H1 (cell line): ENCODE results near the gene TSHR. TPM values are rescaled to one million over a fixed set of nuclear protein-coding genes. Genes with fewer than 3 reads are reported as not detected.

Experiments
- CTCF ChIA-PET: fragments of 300-600 bp; sonication (Branson Sonifier 250); formaldehyde crosslinking; loops from one replicate; lab custom pipeline; 2021; ENCODE audit not compliant: partially characterized antibody; lab: Charles Lee
- POLR2A ChIA-PET: fragments of 300-600 bp; sonication (Branson Sonifier 250); formaldehyde crosslinking; loops from one replicate; lab custom pipeline; 2021; ENCODE audit warnings: inconsistent platforms; ENCODE audit not compliant: partially characterized antibody; lab: Charles Lee
- DNase-seq, 2 experiments: peaks; one replicate each; pipeline versions ENCODE4 v3.0.0 to v3.0.0-alpha.2; 2010 to 2022; ENCODE audit warnings: low spot score in 2 of 2, low read depth in 1 of 2, mixed read lengths in 1 of 2
- FAIRE-seq: peaks from 2 replicates; lab custom pipeline; 2011; peaks lifted over from hg19 to GRCh38; lab: Jason Lieb, UNC
- H2AFZ ChIP-seq: 2 replicates; pipeline ENCODE4 v1.8.1; 2012; ENCODE audit warnings: low read length, inconsistent platforms
- H2AK5ac ChIP-seq: 2 replicates; pipeline ENCODE4 v1.6.1; 2013; ENCODE audit warnings: low read depth, low read length
- H2BK120ac ChIP-seq: replicated peaks from 2 replicates; pipeline ENCODE3; 2013; ENCODE audit warnings: low read depth, low read length, inconsistent platforms
- H2BK12ac ChIP-seq: 2 replicates; pipeline ENCODE4 v1.6.1; 2013; ENCODE audit warnings: low read depth, low read length
- H2BK15ac ChIP-seq: 2 replicates; pipeline ENCODE4 v1.6.1; 2013; ENCODE audit warnings: low read length
- H2BK20ac ChIP-seq: 2 replicates; pipeline ENCODE4 v1.6.1; 2013; ENCODE audit warnings: low read length
- H2BK5ac ChIP-seq: 2 replicates; pipeline ENCODE4 v1.6.1; 2013; ENCODE audit warnings: low read depth, low read length
- H3K14ac ChIP-seq: 2 replicates; pipeline ENCODE4 v1.6.1; 2013; ENCODE audit warnings: inconsistent platforms; ENCODE audit not compliant: insufficient read length
- H3K18ac ChIP-seq: 2 replicates; pipeline ENCODE4 v1.6.1; 2013; ENCODE audit warnings: low read length; ENCODE audit errors: extremely low read depth
- H3K23ac ChIP-seq: 2 replicates; pipeline ENCODE4 v1.6.1; 2013; ENCODE audit warnings: inconsistent platforms; ENCODE audit not compliant: insufficient read length
- H3K23me2 ChIP-seq: 2 replicates; pipeline ENCODE4 v1.6.1; 2013; ENCODE audit warnings: low read depth, low read length
- H3K27ac ChIP-seq: 2 replicates; pipeline ENCODE4 v1.6.1; 2011; ENCODE audit warnings: low read depth, low read length, inconsistent platforms
- H3K27me3 ChIP-seq, 4 experiments: replicated peaks in 1 of 4; 1 replicate in 1 of 4; 2 replicates in 3 of 4; pipeline versions ENCODE4 v1.6.1 to v1.8.1; 2011 to 2013; ENCODE audit warnings: low read length in 3 of 4, mild to moderate bottlenecking in 3 of 4, inconsistent platforms in 2 of 4, mixed read lengths in 2 of 4, moderate library complexity in 1 of 4; ENCODE audit not compliant: control insufficient read depth in 3 of 4, insufficient read depth in 3 of 4; ENCODE audit errors: extremely low read depth in 1 of 4
- H3K36me3 ChIP-seq, 4 experiments: 2 replicates each; pipeline versions ENCODE4 v1.6.1 to v1.8.1; 2011 to 2013; ENCODE audit warnings: mild to moderate bottlenecking in 4 of 4, low read length in 3 of 4, moderate library complexity in 2 of 4, control low read depth in 1 of 4, inconsistent platforms in 1 of 4; ENCODE audit not compliant: insufficient read depth in 4 of 4, control insufficient read depth in 2 of 4
- H3K4ac ChIP-seq: replicated peaks from 2 replicates; pipeline ENCODE3; 2013; ENCODE audit warnings: low read length, low read depth, mixed read lengths, inconsistent platforms; ENCODE audit not compliant: insufficient read length
- H3K4me1 ChIP-seq, 4 experiments: replicated peaks in 1 of 4; 1 replicate in 1 of 4; 2 replicates in 3 of 4; pipeline versions ENCODE4 v1.6.1 to v1.8.1; 2011 to 2013; ENCODE audit warnings: low read length in 3 of 4, inconsistent platforms in 2 of 4, mixed read lengths in 1 of 4; ENCODE audit not compliant: insufficient read depth in 4 of 4, control insufficient read depth in 3 of 4
- H3K4me2 ChIP-seq, 2 experiments: 2 replicates each; pipeline versions ENCODE4 v1.6.1 to v1.8.1; 2011 to 2013; ENCODE audit warnings: low read depth in 2 of 2, low read length in 2 of 2, control low read depth in 1 of 2, inconsistent platforms in 1 of 2, mild to moderate bottlenecking in 1 of 2; ENCODE audit not compliant: insufficient read depth in 1 of 2
- H3K4me3 ChIP-seq, 4 experiments: fragments of 200-600, 300-600 bp in 1 of 4; sonication (generic), shearing (Covaris generic), sonication (Bioruptor Twin) in 1 of 4; 2 replicates each; pipeline versions ENCODE4 v1.5.1 to v1.8.1; 2011 to 2016; ENCODE audit warnings: low read length in 4 of 4, low read depth in 3 of 4, control low read depth in 2 of 4, inconsistent platforms in 2 of 4, mild to moderate bottlenecking in 2 of 4, mixed read lengths in 1 of 4, moderate library complexity in 1 of 4; ENCODE audit not compliant: insufficient read depth in 2 of 4; ENCODE audit errors: extremely low read depth in 1 of 4
- H3K56ac ChIP-seq: replicated peaks from 2 replicates; pipeline ENCODE3; 2013; ENCODE audit warnings: low read depth, mild to moderate bottlenecking, mixed read lengths, low read length, inconsistent platforms; ENCODE audit not compliant: insufficient read length
- H3K79me1 ChIP-seq: 2 replicates; pipeline ENCODE4 v1.6.1; 2013; ENCODE audit warnings: low read depth, low read length, control low read depth
- H3K79me2 ChIP-seq, 2 experiments: 2 replicates each; pipeline versions ENCODE4 v1.6.1 to v1.8.1; 2012 to 2013; ENCODE audit warnings: low read length in 2 of 2, mild to moderate bottlenecking in 2 of 2, inconsistent platforms in 1 of 2; ENCODE audit not compliant: insufficient read depth in 2 of 2, control insufficient read depth in 1 of 2
- H3K9ac ChIP-seq, 4 experiments: replicated peaks in 1 of 4; 1 replicate in 1 of 4; 2 replicates in 3 of 4; pipeline versions ENCODE4 v1.6.1 to v1.8.1; 2011 to 2013; ENCODE audit warnings: low read depth in 3 of 4, low read length in 3 of 4, control low read depth in 2 of 4, mild to moderate bottlenecking in 2 of 4, moderate library complexity in 2 of 4, inconsistent platforms in 1 of 4; ENCODE audit errors: extremely low read depth in 1 of 4
- H3K9me3 ChIP-seq, 2 experiments: 2 replicates each; pipeline versions ENCODE4 v1.6.1 to v1.8.1; 2012 to 2013; ENCODE audit warnings: mild to moderate bottlenecking in 2 of 2, moderate library complexity in 2 of 2, control low read depth in 1 of 2, inconsistent platforms in 1 of 2, low read depth in 1 of 2, low read length in 1 of 2, mixed read lengths in 1 of 2; ENCODE audit not compliant: insufficient read depth in 2 of 2
- H4K20me1 ChIP-seq, 2 experiments: replicated peaks in 1 of 2; 2 replicates each; pipeline versions ENCODE3 to v1.8.1; 2011 to 2013; ENCODE audit warnings: inconsistent platforms in 2 of 2, low read length in 2 of 2, mild to moderate bottlenecking in 1 of 2; ENCODE audit not compliant: insufficient read depth in 2 of 2, control insufficient read depth in 1 of 2
- H4K5ac ChIP-seq: 2 replicates; pipeline ENCODE4 v1.6.1; 2013; ENCODE audit warnings: low read length, low read depth, mixed read lengths, inconsistent platforms; ENCODE audit not compliant: insufficient read length
- H4K8ac ChIP-seq: 2 replicates; pipeline ENCODE4 v1.8.0; 2013; ENCODE audit warnings: mild to moderate bottlenecking, moderate library complexity, low read length, inconsistent platforms; ENCODE audit not compliant: insufficient read depth; ENCODE audit errors: extremely low read depth
- H4K91ac ChIP-seq: replicated peaks from 2 replicates; pipeline ENCODE3; 2013; ENCODE audit warnings: low read length, mixed read lengths, inconsistent platforms; ENCODE audit not compliant: insufficient read length
- BCL11A ChIP-seq, 2 experiments: IDR thresholded peaks; one replicate each; pipeline ENCODE4 v1.6.1; 2011; ENCODE audit warnings: low read depth in 2 of 2, low read length in 2 of 2, mild to moderate bottlenecking in 2 of 2
- CTBP2 ChIP-seq: IDR thresholded peaks from 2 replicates; pipeline ENCODE4 v1.7.0; 2011; ENCODE audit warnings: borderline replicate concordance, mild to moderate bottlenecking, moderate library complexity, mixed read lengths, low read length; ENCODE audit not compliant: insufficient read depth, insufficient read length
- GABPA ChIP-seq: IDR thresholded peaks from 2 replicates; pipeline ENCODE4 v1.6.1; 2011; ENCODE audit warnings: mild to moderate bottlenecking, low read length, moderate library complexity, borderline replicate concordance; ENCODE audit not compliant: insufficient read depth
- RAD21 ChIP-seq, 2 experiments: IDR thresholded peaks in 1 of 2; conservative IDR thresholded peaks in 1 of 2; 2 replicates each; pipeline ENCODE4 v1.6.1; 2011; ENCODE audit warnings: low read depth in 2 of 2, low read length in 2 of 2, improper control_type of control experiment in 1 of 2, inconsistent platforms in 1 of 2, mild to moderate bottlenecking in 1 of 2, moderate library complexity in 1 of 2
- RXRA ChIP-seq: IDR thresholded peaks from 2 replicates; pipeline ENCODE4 v1.6.1; 2011; ENCODE audit warnings: low read depth, mild to moderate bottlenecking, low read length, moderate library complexity; ENCODE audit not compliant: insufficient read depth
- SAP30 ChIP-seq: fragments of 300-600 bp; sonication (generic); IDR thresholded peaks from 2 replicates; pipeline ENCODE4 v1.7.1; 2012; ENCODE audit warnings: low read length, moderate library complexity, mild to moderate bottlenecking, inconsistent platforms; ENCODE audit not compliant: insufficient read depth, insufficient replicate concordance
- SP1 ChIP-seq: IDR thresholded peaks from 2 replicates; pipeline ENCODE4 v1.6.1; 2011; ENCODE audit warnings: low read depth, low read length
- SUZ12 ChIP-seq: fragments of 200-600 bp; sonication (generic); IDR thresholded peaks from 2 replicates; pipeline ENCODE4 v1.6.1; 2012; ENCODE audit warnings: mild to moderate bottlenecking, inconsistent platforms, low read length, moderate library complexity, mixed read lengths
- TAF1 ChIP-seq: IDR thresholded peaks from 2 replicates; pipeline ENCODE4 v1.6.1; 2011; ENCODE audit warnings: mild to moderate bottlenecking, low read depth, low read length
- TEAD4 ChIP-seq: IDR thresholded peaks from 2 replicates; pipeline ENCODE4 v1.6.1; 2012; ENCODE audit warnings: low read depth, low read length, inconsistent platforms, mixed read lengths
- WGBS, 2 experiments: shearing (Covaris generic) in 1 of 2; methylation state at CpG; one replicate each; pipeline versions ENCODE4 v1.1.6 to v1.1.7; 2013 to 2015; ENCODE audit warnings: low lambda C conversion rate in 2 of 2, mixed read lengths in 2 of 2, inconsistent platforms in 1 of 2, low coverage in 1 of 2, missing lambda C conversion rate in 1 of 2; ENCODE audit not compliant: insufficient replicate concordance in 2 of 2, insufficient coverage in 1 of 2, insufficient read length in 1 of 2; ENCODE audit errors: extremely low coverage in 1 of 2, missing lambda C conversion rate in 1 of 2; 5-methylcytosine and 5-hydroxymethylcytosine counted together
- polyA plus RNA-seq, 7 experiments: library from polyadenylated mRNA; depleted of rRNA in 3 of 7; stranded (reverse) in 5 of 7; unstranded in 2 of 7; fragments of >200 nt in 5 of 7; fragments of 200-250 nt in 2 of 7; gene quantifications; 1 replicate in 5 of 7; 2 replicates in 1 of 7; 4 replicates in 1 of 7; pipeline versions ENCODE4 v1.2.1 to v1.2.3, GENCODE V29; 2011 to 2013; ENCODE audit warnings: missing spikeins in 2 of 7, mixed read lengths in 2 of 7
- total RNA-seq: library from RNA; stranded (reverse); fragmentation: NEBNext Ultra II Directional; extraction: Animal tissue kit (Norgen Biotek cat#: 25700); gene quantifications from 2 replicates; pipeline ENCODE4 v1.2.1, GENCODE V29; 2021
- TF ChIP-seq, protein P1 (sequence below): IDR thresholded peaks from 2 replicates; pipeline ENCODE4 v1.6.1; 2012; ENCODE audit warnings: low read length, inconsistent platforms

The TSHR gene
- total and polyA plus RNA-seq, 2 of the 8 experiments (the other 6 are each of a cell fraction or from before 2014, with no cell fraction given) = 0.27 TPM; not detected in 1

DNA sequence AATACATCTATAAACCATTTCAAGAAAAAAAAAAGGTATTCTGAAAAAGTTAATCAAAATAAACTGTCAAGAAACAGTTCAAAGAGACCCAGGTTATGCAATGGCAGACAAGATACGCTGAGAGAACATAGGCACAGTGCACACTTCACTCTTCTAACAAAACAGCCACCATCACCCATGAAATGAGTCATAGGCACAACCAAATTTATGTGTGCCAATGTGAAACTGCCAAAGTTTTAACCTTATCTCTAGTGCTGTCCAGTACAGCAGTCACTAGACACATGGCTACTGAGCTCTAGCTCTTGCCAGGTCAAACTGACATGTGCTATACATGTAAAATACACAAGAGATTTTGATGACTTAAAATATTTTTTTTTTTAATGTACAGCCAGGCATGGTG lies 15.3 kb upstream of the TSHR start:
- no peak overlapping the region for H2AFZ ChIP-seq
- H2BK120ac ChIP-seq = no peak overlapping the region
- peak overlapping the region in 1 of 4 experiments; percentile 10; a peak in 1 of 7 replicates for H3K9ac ChIP-seq
- H3K23ac ChIP-seq = no peak overlapping the region
- H3K9me3 ChIP-seq = no peaks in the 10 kb centered on the region
- ChIA-PET CTCF (interaction anchor here (0.6 to 1.1 kb wide), 3 partner anchors 9 to 560 kb away, joined by 3 read pairs; no protein-coding TSS in a partner anchor), POLR2A (no interaction called here)
- no peak overlapping the region for H2BK20ac ChIP-seq
- H2BK15ac ChIP-seq = no peak overlapping the region
- no peak overlapping the region; a peak in 1 of 4 replicates for H3K4me2 ChIP-seq
- no peak overlapping the region for H2BK5ac ChIP-seq
- no peak overlapping the region for H2AK5ac ChIP-seq
- no peak overlapping the region for H3K14ac ChIP-seq
- no peaks in the 10 kb centered on the region for H3K23me2 ChIP-seq
- no peak overlapping the region for H4K5ac ChIP-seq
- no peak overlapping the region for H4K8ac ChIP-seq
- H3K4me1 ChIP-seq = no peaks in the 10 kb centered on the region; a peak in 1 of 7 replicates
- FAIRE-seq = no peak
- no peak overlapping the region for H3K27ac ChIP-seq
- no peak for DNase-seq
- H3K79me2 ChIP-seq = peaks cover 0 to 8% of the 10 kb centered on the region in 2 experiments; a peak in 3 of 4 replicates
- no peaks in the 10 kb centered on the region for H4K20me1 ChIP-seq
- H3K36me3 ChIP-seq = no peaks in the 10 kb centered on the region; a peak in 1 of 8 replicates
- WGBS, 2 experiments = 93% methylated on average over 1 of the region's 1 CpG; no CpG with 5 or more reads in 1 of the 2 experiments
- H3K4me3 ChIP-seq = no peak overlapping the region
- no peaks in the 10 kb centered on the region for H3K27me3 ChIP-seq
- H3K56ac ChIP-seq = no peak overlapping the region
- no peak overlapping the region for H2BK12ac ChIP-seq
- no peak overlapping the region for H3K18ac ChIP-seq
- no peaks in the 10 kb centered on the region; the same call in 1 of the 2 replicates for H3K79me1 ChIP-seq
- no peak overlapping the region for H3K4ac ChIP-seq
- no peak overlapping the region for H4K91ac ChIP-seq
- TF ChIP-seq SUZ12 (no peak), GABPA (no peak), TAF1 (no peak), SAP30 (no peak), CTBP2 (no peak), BCL11A (IDR thresholded peaks at IDR 0.05; ENCODE audit: low read depth in 2 of 2, low read length in 2 of 2) (no peak), RAD21 (IDR thresholded peaks at IDR 0.05 in 1 of 2, conservative IDR thresholded peaks at IDR 0.05 in 1 of 2; ENCODE audit: low read depth in 2 of 2, low read length in 2 of 2) (no peak), TEAD4 (no peak), RXRA (no peak), SP1 (no peak)
- TF ChIP-seq, protein P1, sequence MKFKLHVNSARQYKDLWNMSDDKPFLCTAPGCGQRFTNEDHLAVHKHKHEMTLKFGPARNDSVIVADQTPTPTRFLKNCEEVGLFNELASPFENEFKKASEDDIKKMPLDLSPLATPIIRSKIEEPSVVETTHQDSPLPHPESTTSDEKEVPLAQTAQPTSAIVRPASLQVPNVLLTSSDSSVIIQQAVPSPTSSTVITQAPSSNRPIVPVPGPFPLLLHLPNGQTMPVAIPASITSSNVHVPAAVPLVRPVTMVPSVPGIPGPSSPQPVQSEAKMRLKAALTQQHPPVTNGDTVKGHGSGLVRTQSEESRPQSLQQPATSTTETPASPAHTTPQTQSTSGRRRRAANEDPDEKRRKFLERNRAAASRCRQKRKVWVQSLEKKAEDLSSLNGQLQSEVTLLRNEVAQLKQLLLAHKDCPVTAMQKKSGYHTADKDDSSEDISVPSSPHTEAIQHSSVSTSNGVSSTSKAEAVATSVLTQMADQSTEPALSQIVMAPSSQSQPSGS = no peak
